CD4-positive, alpha-beta T cell treated with Interferon alpha-2 for 1 hour (primary cell): ENCODE data around the gene AUTS2.

Source experiments
- DNase-seq, 2 donors: peaks; one replicate each; pipeline ENCODE4 v3.0.0-alpha.2; 2020 to 2022

AUTS2 gene

DNA sequence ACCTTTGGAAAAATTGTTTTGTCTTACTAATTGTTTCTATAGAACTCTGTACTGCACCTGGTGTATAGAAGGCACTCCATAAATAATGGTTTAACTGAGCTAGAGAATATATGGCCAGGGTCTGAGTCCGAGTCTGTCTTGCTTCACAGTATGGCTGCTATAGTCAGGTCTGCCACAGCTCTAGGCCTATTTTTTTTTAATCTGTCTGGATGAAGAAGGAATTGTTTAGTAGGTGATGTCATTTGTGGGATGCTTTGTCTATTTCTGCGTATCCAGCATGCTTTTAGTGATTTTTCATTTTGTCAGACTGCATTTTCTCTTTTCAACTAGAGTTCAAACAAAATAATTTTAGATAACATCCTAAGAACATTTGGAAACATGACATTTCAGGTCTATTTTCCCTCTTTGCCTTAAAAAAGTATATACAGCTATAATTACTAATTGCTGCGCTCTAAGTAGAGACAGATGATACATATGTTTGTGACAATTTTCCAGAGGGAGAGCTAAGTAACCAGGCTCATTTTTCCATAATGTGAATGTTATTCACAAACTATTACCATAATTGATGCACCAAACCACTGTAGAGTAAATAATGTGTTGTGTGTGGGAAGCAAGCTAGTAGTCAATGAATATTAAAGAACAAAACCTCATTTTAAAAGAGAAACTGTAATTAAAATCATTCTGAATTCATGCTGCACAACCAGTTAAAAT, 361.7 kb downstream of the AUTS2 start:
- no peak for DNase-seq

GRCh38 chr7:69961436-69961835, 363.2 kb downstream of the AUTS2 start:
- no peak for DNase-seq

GRCh38 chr7:69962186-69963065, 364.2 kb downstream of the AUTS2 start:
- DNase-seq: no peak

GRCh38 chr7:69963393-69963792, 365.1 kb downstream of the AUTS2 start:
- DNase-seq: no peak

- no peak for DNase-seq
Observed at GRCh38 chr7:69966766-69967591, 368.7 kb downstream of the AUTS2 start.

GRCh38 chr7:69967689-69968450, 369.6 kb downstream of the AUTS2 start:
- DNase-seq: no peak

DNA sequence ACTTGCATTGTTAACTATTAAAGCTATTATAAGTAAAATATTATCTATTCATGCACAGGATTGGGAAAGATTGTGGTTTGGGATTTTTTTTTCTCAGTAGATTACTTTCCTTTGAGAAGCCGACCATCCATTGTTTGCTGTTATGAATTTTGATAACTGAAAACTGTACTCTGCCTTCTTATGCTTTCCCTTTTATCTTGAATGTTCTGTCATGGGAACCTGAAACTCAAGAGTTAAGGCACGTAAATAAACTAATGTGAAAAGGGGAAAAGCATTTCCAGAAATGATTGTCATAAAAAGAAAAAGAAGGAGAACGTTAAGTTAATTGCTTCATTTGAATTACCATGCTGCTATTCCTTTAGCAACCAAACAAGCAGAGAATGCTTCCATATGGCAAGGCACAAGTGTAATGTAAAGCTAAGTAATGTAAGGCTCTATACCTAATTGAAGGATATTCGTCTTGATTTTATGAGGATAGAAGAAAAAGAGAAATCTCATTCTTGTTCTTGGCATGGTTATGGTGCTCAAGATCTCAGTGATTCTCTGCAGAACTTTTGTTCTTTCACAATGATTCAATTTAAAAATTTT, 370.8 kb downstream of the AUTS2 start:
- DNase-seq: no peak

- DNase-seq: no peak
Observed at GRCh38 chr7:69981646-69982045, 383.4 kb downstream of the AUTS2 start.

GRCh38 chr7:69982197-69982596, 383.9 kb downstream of the AUTS2 start:
- DNase-seq: no peak

DNA sequence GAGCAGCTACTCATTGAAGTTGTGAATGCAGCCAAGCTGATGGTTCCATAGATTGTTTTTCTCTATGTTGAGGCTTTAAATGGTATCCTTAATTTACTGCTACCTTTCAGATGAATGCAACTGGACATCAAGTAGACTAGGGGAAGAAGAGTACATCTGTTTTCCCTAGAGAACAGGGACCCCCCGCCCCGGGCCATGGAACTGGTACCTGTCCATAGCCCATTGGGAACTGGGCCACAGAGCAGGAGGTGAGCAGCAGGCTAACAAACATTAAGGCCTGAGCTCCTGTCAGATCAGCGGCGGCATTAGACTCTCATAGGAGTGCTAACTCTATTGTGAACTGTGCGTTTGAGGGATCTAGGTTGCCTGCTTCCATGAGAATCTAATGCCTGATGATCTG, 391.3 kb downstream of the AUTS2 start:
- no peak for DNase-seq

DNA sequence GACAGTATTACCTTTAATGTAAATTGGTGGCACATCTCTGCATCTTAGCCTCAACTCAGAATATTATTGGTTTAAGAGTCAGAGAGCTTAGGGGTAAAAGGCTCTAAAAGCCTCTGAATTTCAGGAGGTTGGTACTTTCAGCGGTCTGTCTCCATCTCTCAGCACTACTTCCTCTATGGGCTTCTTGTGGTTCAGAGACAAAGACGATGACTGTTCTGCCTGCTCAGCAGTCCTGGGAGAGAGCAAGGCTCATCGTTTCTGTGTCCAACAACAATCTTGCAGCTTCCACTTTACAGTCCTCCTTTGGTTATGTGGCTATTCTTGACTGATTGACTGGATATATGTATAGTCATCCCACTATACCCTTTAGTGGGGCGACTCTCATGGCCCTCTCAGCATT, 394.7 kb downstream of the AUTS2 start:
- no peak for DNase-seq

- no peak for DNase-seq
Observed at GRCh38 chr7:69994218-69994617, 395.9 kb downstream of the AUTS2 start.

- no peak for DNase-seq
Observed at GRCh38 chr7:69994886-69995542, 396.7 kb downstream of the AUTS2 start.

DNA sequence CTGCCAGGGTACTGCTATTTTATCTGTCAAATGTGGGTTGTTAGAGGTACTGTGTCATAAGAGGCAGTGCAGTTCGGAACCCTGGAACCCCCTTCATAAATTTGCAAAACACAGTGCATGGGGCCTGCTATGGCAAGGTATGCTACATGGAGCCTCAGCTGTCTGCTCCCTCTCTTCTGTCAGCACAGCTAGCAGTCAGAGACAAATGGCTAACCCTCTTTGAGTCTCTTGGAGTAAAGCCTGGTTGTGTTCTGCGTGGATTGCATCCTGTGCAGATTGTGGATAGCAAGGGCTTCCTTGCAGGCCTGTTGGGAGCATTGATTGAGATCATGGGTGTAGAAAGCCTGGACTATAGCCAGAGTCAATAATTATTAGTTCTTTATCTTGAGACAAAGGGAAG, 397.8 kb downstream of the AUTS2 start:
- DNase-seq: no peak

DNA sequence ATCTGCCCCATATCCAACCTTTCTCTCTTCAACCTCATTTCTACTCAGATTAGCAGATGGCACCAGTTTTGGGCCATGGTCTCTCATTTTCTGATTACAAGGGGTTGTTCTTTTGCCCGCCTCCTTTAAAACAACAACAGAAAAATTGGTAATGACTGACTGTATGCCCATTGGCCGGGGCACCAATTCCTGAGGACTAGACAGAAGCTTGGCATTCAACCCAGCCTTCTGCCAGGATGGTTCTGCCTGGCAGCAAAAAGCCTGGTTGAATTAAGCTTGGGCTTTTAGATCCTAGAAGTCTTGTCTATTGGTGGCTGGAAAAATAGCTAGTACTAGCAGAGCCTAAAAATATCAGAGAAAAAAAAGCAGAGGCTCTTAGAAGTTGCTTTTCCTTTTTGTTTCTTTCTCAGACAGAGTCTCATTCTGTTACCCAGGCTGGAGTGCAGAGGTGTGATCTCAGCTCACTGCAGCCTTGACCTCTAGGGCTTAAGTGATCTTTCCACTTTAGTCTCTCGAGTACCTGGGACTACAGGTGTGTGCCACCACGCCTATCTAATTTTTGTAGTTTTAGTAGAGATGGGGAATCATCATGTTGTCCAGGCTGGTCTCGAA, 402.6 kb downstream of the AUTS2 start:
- DNase-seq: no peak

- DNase-seq: no peak
Observed at GRCh38 chr7:70005480-70005879, 407.2 kb downstream of the AUTS2 start.

- no peak for DNase-seq
Observed at GRCh38 chr7:70005891-70006260, 407.6 kb downstream of the AUTS2 start.

DNA sequence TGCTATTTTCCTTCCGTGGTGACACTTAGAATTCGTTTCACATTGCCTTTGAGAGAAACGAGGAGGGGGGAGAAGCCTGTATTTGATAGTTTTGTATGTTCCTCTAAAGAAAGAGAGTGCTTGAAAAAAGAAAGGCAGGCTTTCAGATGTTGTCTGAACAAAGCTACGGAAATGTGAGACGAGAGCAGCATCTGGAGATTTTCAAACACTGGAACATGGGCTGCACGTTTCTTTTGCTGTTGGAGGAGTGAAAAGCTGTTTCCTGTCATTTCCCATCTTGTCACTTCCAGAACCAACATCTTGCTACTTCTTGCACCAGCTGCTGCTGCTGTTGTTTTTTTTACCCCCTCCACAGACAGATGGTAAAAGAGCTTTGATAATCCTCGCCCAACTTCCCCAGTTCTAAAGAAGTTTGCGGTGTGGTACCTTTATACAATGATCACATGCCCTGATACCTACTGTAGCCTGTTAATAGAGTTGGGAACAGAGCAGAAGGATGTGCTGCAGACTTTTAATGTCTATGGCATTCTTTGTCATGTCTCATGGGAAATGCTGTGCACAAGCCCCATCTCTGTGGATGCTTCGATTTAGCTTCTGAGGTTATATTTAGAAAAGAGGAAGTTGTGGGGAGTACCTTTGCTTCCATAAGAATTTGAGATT, 408.1 kb downstream of the AUTS2 start:
- no peak for DNase-seq

- no peak for DNase-seq
Observed at GRCh38 chr7:70008466-70008865, 410.2 kb downstream of the AUTS2 start.

DNA sequence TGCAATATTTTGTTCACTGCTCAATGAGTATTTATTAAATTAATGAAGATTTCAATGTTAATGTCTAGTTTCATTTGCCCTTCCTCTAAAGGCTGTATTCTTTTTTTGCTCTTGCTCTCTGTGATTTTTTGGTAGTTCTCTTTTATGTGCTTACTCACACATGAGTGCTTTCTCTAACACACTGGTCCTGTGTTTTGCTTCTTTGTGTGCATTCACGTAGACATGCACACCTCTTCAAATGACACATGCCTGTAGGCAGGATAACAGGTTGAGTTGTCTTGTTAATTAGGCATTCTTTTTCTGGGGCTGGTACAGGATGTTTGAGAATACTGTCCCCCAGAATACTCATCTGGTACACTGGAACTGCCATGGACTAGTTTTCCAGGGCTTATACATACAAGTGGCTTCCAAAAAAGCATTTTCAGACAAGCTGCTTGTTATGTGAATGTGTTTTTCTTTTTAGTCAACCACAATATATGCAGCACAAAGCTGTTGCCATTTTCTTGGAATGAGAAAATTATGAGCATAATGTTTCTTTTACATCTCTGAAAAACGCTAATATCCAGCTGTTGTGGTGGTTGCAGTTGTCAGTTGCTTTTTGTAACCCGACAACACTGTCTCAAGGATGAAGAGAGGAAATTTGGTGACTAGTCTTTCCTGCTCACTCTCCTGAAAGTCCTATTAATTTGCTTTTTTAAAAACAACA, 416.4 kb downstream of the AUTS2 start:
- no peak for DNase-seq
